ENCODE data around the gene NNT. TPM values are rescaled to one million over a fixed set of nuclear protein-coding genes. Genes with fewer than 3 reads are reported as not detected.
"Not testable (repeated sequence)": the region's sequence is repeated elsewhere in the genome, so short reads cannot be mapped to it uniquely, and the experiment has no call there.

Gene NNT
- total RNA-seq, 2 donors from 2014 or later, result 121 to 138 TPM

- Mint-ChIP-seq H3K4me3 (no peak overlapping the region), H3K27me3 (ENCODE audit: low read depth) (peaks cover 12% of the 10 kb centered on the region), H3K4me1 (ENCODE audit: low read depth) (no peaks in the 10 kb centered on the region), H3K36me3 (ENCODE audit: insufficient read depth in 2 of 2) (peaks cover 0 to 2% of the 10 kb centered on the region in 2 donors), H3K9me3 (no peaks in the 10 kb centered on the region), H3K27ac (no peak overlapping the region)
- ATAC-seq (replicated peaks in 1 of 2) (no peak), DNase-seq (no peak)
These were observed 125.6 kb downstream of the NNT start for GRCh38 chr5:43728581-43728980.

- no peak overlapping the region for H3K27ac Mint-ChIP-seq
- DNase-seq, result no peak
- ATAC-seq (replicated peaks in 1 of 2), result no peak
- no peak overlapping the region for H3K4me3 Mint-ChIP-seq
- no peaks in the 10 kb centered on the region for H3K4me1 Mint-ChIP-seq (ENCODE audit: low read depth)
- no peaks in the 10 kb centered on the region for H3K9me3 Mint-ChIP-seq
- H3K27me3 Mint-ChIP-seq (ENCODE audit: low read depth), result peaks cover 12% of the 10 kb centered on the region
- no peaks in the 10 kb centered on the region for H3K36me3 Mint-ChIP-seq (ENCODE audit: insufficient read depth in 2 of 2)
These were observed 127.0 kb downstream of the NNT start for GRCh38 chr5:43729846-43730478.

GRCh38 chr5:43730832-43731342 lies 127.9 kb downstream of the NNT start:
- no peaks in the 10 kb centered on the region for H3K4me1 Mint-ChIP-seq (ENCODE audit: low read depth)
- no peaks in the 10 kb centered on the region for H3K9me3 Mint-ChIP-seq
- H3K4me3 Mint-ChIP-seq, result no peak overlapping the region
- no peak for DNase-seq
- H3K27ac Mint-ChIP-seq, result peak overlapping the region; percentile 26
- H3K27me3 Mint-ChIP-seq (ENCODE audit: low read depth), result peaks cover 12% of the 10 kb centered on the region
- no peaks in the 10 kb centered on the region for H3K36me3 Mint-ChIP-seq (ENCODE audit: insufficient read depth in 2 of 2)
- ATAC-seq (replicated peaks in 1 of 2), result no peak

GRCh38 chr5:43731573-43731972 lies 128.6 kb downstream of the NNT start:
- peaks cover 12% of the 10 kb centered on the region for H3K27me3 Mint-ChIP-seq (ENCODE audit: low read depth)
- no peaks in the 10 kb centered on the region for H3K4me1 Mint-ChIP-seq (ENCODE audit: low read depth)
- no peaks in the 10 kb centered on the region for H3K36me3 Mint-ChIP-seq (ENCODE audit: insufficient read depth in 2 of 2)
- no peaks in the 10 kb centered on the region for H3K9me3 Mint-ChIP-seq
- no peak for DNase-seq
- no peak for ATAC-seq (replicated peaks in 1 of 2)
- H3K4me3 Mint-ChIP-seq, result no peak overlapping the region
- H3K27ac Mint-ChIP-seq, result no peak overlapping the region

- H3K4me1 Mint-ChIP-seq (ENCODE audit: low read depth); H3K36me3 Mint-ChIP-seq (ENCODE audit: insufficient read depth in 2 of 2); H3K9me3 Mint-ChIP-seq; H3K27me3 Mint-ChIP-seq (ENCODE audit: low read depth); ATAC-seq (replicated peaks in 1 of 2); DNase-seq; H3K27ac Mint-ChIP-seq; H3K4me3 Mint-ChIP-seq: not testable (repeated sequence)
These were observed 143.1 kb downstream of the NNT start for GRCh38 chr5:43745923-43746548.

GRCh38 chr5:43750809-43751208 lies 147.8 kb downstream of the NNT start:
- no peak overlapping the region for H3K4me3 Mint-ChIP-seq
- H3K4me1 Mint-ChIP-seq (ENCODE audit: low read depth), result no peaks in the 10 kb centered on the region
- H3K9me3 Mint-ChIP-seq, result peaks cover 2 to 12% of the 10 kb centered on the region in 2 donors
- DNase-seq (no peak), ATAC-seq (replicated peaks in 1 of 2) (no peak)
- no peak overlapping the region for H3K27ac Mint-ChIP-seq
- H3K27me3 Mint-ChIP-seq (ENCODE audit: low read depth), result no peaks in the 10 kb centered on the region
- H3K36me3 Mint-ChIP-seq (ENCODE audit: insufficient read depth in 2 of 2), result peaks cover 2% of the 10 kb centered on the region in 2 donors

GRCh38 chr5:43753069-43753468 lies 150.1 kb downstream of the NNT start:
- ATAC-seq (replicated peaks in 1 of 2) (no peak), DNase-seq (peak; percentile 5 to 12)
- no peak overlapping the region for H3K27ac Mint-ChIP-seq
- H3K4me3 Mint-ChIP-seq, result no peak overlapping the region
- no peaks in the 10 kb centered on the region for H3K27me3 Mint-ChIP-seq (ENCODE audit: low read depth)
- no peaks in the 10 kb centered on the region for H3K4me1 Mint-ChIP-seq (ENCODE audit: low read depth)
- H3K36me3 Mint-ChIP-seq (ENCODE audit: insufficient read depth in 2 of 2), result peaks cover 0 to 2% of the 10 kb centered on the region in 2 donors
- H3K9me3 Mint-ChIP-seq, result peaks cover 11 to 13% of the 10 kb centered on the region in 2 donors

Other genes starting within 250 kb of the NNT start
- 10 to 100 TPM; 15.0 to 15.2 TPM for gene CCL28, start 190.8 kb upstream of the NNT start, total RNA-seq
- 10 to 100 TPM; 30.7 to 35.5 TPM for gene TMEM267, start 119.3 kb upstream of the NNT start, total RNA-seq
- 10 to 100 TPM; 21.0 to 21.7 TPM for gene C5orf34, start 88.0 kb upstream of the NNT start, total RNA-seq
- gene PAIP1, start 46.1 kb upstream of the NNT start, total RNA-seq, result 10 to 100 TPM; 65.0 to 69.8 TPM